MM.1S (cell line): Measurements from ENCODE around the gene GPR107.

Experiments used
- CTCF ChIP-seq: fragments of 300-600 bp; sonication (generic); IDR thresholded peaks from 2 replicates; pipeline ENCODE4 v1.5.1; 2016; ENCODE audit warnings: antibody characterized with exemption, low read length, mixed read lengths
- EZH2 ChIP-seq: fragments of 300-600 bp; sonication (generic); optimal IDR thresholded peaks from 2 replicates; pipeline ENCODE3; 2017; ENCODE audit warnings: low read depth, mild to moderate bottlenecking, antibody characterized with exemption, low read length, mixed read lengths

- TF ChIP-seq CTCF (no peak), EZH2 (no peak)
These were observed 29.6 kb upstream of the GPR107 start for GRCh38 chr9:130023994-130024596.
